C4-2B (cell line): ENCODE data around the gene AFDN.

Source experiments
- ZFX ChIP-seq: fragments of 450-650 bp; IDR thresholded peaks from 2 replicates; pipeline ENCODE4 v1.6.1; 2017
- TF ChIP-seq, protein P1 (sequence below): fragments of 450-650 bp; conservative IDR thresholded peaks from 2 replicates; pipeline ENCODE4 v1.5.1; 2017; ENCODE audit warnings: mild to moderate bottlenecking

DNA sequence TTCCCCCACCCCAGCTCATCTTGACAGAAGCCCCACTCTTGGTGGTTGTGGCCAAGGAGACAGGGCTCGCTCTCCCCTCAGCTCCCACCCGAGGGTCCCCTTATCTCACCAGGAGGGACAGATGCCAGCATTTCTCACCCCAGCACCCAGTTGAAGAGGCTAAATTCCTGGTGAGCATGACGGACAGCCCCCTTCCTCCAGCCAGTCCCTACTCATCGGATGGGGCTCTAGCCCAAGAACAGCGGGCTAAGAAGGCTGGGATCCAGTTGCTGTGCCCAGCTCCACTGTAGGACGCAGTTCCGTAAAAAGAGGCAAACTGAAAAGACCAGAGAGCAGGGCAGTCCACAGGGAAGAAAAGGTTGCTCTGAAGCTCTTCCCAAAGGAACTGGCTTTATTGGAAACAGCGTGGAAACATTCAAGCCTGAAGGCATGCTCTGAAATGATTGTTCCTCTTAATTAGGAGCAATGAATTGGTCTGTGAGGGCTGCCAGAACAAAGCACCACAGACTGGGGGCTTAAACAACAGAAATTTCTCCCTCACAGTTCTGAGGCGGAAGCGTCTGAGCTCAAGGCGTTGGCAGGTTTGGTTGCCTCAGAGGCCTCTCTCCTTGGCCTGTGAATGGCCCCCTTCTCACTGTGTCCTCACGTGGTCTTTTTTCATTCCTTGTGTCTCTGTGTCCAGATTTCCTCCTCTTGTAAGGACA is 152.9 kb downstream of the AFDN start:
- TF ChIP-seq, protein P1, sequence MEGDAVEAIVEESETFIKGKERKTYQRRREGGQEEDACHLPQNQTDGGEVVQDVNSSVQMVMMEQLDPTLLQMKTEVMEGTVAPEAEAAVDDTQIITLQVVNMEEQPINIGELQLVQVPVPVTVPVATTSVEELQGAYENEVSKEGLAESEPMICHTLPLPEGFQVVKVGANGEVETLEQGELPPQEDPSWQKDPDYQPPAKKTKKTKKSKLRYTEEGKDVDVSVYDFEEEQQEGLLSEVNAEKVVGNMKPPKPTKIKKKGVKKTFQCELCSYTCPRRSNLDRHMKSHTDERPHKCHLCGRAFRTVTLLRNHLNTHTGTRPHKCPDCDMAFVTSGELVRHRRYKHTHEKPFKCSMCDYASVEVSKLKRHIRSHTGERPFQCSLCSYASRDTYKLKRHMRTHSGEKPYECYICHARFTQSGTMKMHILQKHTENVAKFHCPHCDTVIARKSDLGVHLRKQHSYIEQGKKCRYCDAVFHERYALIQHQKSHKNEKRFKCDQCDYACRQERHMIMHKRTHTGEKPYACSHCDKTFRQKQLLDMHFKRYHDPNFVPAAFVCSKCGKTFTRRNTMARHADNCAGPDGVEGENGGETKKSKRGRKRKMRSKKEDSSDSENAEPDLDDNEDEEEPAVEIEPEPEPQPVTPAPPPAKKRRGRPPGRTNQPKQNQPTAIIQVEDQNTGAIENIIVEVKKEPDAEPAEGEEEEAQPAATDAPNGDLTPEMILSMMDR: no peak
- TF ChIP-seq ZFX: no peak
